ENCODE data around the gene GRAMD4.

GRAMD4 gene

DNA sequence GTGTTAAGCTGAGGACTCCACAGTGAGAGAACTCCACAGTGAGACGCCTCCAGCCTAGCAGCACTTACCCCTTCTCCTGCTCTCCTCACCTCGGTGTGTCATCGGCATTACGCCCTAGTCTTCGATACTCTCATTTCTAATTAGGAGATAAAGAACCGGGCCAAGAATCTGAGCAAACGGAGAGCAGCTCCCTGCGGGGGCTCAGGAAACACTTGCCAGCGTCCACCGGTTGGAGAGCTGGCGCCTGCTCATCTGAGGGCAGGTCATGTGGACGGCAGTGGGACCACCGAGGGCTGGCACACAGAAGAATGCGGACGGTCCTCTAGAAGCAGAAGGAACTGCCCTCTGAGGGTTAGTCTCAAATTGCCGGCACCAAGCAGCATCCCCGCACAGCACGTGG lies 104.9 kb downstream of the GRAMD4 start:
- no peak for DNase-seq (ENCODE audit: low read depth)

DNA sequence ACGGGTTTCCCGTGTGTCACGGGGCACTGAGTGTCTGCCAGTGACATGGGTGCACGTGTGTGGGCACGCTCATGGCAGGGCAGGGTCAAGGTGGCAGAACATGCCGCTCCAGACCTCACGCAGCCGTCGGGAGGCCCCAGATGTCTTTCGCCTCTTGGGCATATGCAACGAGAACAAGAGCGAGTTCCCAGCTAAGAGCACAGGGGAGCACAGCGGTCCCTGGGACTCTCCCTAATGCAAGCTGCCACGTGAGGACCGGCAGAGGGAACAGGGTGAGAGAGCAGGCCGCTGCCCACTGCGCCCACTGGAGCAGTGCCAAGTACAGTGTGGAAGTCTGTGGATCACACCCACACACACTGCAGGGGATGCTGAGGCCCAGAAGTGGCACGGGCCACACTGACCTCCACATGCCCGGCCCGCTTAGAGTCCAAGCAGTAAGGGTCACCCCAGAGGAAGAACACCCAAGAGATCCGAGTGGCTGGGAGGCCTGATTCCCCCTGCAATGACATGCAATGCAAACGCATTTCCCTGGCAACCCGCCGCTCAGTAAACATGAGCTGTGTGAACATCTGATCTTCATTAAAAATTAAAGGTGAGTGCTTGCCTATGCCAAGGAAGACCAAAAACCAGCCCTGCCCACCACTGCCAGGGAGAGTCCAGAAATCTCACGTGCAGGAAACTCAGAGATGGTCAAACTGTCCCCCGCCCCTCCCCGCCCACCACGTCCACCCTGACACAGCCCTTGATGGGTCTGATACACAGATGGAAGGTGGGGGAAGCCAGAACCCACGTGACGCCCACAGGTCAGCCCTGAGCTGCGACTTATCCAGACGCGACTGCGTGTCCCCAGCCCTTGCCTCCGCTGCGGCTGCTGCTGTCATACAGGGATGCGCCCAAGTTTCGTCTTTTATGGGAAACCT lies 106.1 kb downstream of the GRAMD4 start:
- DNase-seq (ENCODE audit: low read depth), result no peak

DNA sequence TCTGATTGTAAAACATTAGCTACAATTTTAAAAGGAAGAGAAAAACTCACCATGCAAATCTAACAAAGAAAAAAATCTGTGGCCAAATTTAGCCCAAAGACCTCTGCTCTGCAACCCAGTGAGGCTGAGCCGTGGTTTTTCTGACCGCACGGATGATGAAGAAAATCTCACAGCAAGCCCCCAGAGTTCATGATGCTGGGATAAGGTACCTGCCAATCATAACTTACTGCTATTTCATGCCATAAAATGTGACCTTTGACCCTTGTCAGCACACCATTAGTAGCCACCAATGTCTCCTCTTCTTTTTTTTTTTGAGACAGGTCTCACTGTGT lies 106.8 kb downstream of the GRAMD4 start:
- DNase-seq (ENCODE audit: low read depth), result no peak

DNA sequence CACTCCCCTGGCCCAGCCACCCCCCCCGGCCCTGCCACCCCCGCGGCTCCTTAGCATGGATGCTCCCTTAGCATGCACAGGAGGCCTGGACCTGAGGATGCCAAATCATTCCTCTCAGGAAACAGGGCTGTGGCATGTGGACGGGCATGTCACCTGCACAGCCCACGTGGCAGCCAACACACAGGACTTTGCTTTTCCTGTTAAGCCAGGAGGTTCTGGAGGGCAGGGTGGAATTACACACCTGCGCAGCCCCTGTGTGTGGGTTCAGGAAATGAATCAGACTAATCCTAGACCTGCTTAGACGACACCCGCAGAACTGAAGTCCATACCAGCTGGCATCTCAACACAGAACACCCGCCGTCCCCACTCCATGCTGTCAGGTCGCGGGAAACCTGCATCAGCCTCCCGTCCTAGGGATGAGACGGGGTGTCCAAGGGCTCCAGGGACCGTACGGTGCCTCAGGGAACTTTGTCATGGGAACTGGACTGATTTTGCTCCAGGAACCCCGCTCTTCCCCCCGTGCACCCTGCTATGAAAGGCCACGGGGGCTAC lies 107.7 kb downstream of the GRAMD4 start:
- DNase-seq (ENCODE audit: low read depth), result no peak

DNA sequence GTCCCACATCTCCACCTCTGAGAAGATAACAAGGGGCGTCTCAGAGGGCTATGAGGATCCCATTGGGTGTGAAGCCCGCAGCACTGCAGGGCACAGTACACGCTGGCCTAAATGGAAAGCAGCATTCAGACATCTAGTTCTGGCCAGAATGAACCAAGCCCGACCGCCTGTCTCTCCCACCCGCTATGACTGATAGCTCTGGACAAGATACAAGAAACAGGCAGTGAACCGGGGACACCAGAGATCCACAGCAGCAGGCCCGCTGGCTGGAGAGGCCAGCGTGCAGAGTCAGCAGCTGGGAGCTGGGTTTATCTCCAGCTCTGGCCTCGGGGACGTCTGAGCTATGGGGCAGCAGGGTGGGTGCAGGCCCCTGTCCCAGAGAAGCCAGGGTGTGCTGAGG lies 108.3 kb downstream of the GRAMD4 start:
- DNase-seq (ENCODE audit: low read depth), result no peak
